K562 (cell line): ENCODE measurements around the gene COPS4. TPM values are rescaled to one million over a fixed set of nuclear protein-coding genes. Genes with fewer than 3 reads are reported as not detected.

Source experiments
- NBN ChIP-seq: fragments of 450-650 bp; IDR thresholded peaks from 2 replicates; pipeline ENCODE4 v1.6.1; 2016; ENCODE audit warnings: low read depth, mild to moderate bottlenecking
- ZFPM2 ChIP-seq: fragments of 250-450 bp; sonication (Bioruptor Pico); IDR thresholded peaks from 2 replicates; pipeline ENCODE4 v1.5.1; 2022; ENCODE audit warnings: mild to moderate bottlenecking
- polyA plus RNA-seq, 8 experiments: library from polyadenylated mRNA; depleted of rRNA in 4 of 8; stranded (reverse) in 5 of 8; unstranded in 3 of 8; fragments of >200 nt; fragmentation: Nextera tagmentation in 2 of 8; fragmentation: Illumina TruSeq in 1 of 8; extraction: Ambion mirVana in 2 of 8; extraction: Trizol in 1 of 8; gene quantifications; 2 replicates each; pipeline versions ENCODE4 v1.2.1 to v1.2.3, GENCODE V29; 2011 to 2014; ENCODE audit warnings: inconsistent platforms in 1 of 8, missing spikeins in 1 of 8
- total RNA-seq, 7 experiments: library from RNA; depleted of rRNA in 6 of 7; stranded (reverse); fragments of >200 nt in 6 of 7; fragmentation: Illumina TruSeq in 2 of 7; extraction: Trizol in 2 of 7; gene quantifications; 2 replicates each; pipeline versions ENCODE4 v1.2.1 to v1.2.3, GENCODE V29; 2011 to 2021; ENCODE audit warnings: low replicate concordance in 1 of 7
- TF ChIP-seq, protein P1 (sequence below): fragments of 450-650 bp; IDR thresholded peaks from 2 replicates; pipeline ENCODE4 v1.6.1; 2016; ENCODE audit warnings: mild to moderate bottlenecking
- TF ChIP-seq, protein P2 (sequence below): fragments of 450-650 bp; IDR thresholded peaks from 2 replicates; pipeline ENCODE4 v1.7.1; 2018; ENCODE audit warnings: mild to moderate bottlenecking, low read depth; ENCODE audit not compliant: partially characterized antibody
- TF ChIP-seq, protein P3 (sequence below), 2 experiments: fragments of 450-650 bp in 1 of 2; sonication (generic) in 1 of 2; formaldehyde crosslinking in 1 of 2; IDR thresholded peaks in 1 of 2; conservative IDR thresholded peaks in 1 of 2; 2 replicates each; pipeline versions ENCODE4 v1.6.1 to v1.8.1; 2016 to 2023; ENCODE audit warnings: mild to moderate bottlenecking in 2 of 2, moderate library complexity in 2 of 2, inconsistent platforms in 1 of 2, missing genetic modification reagents in 1 of 2

COPS4 gene
- total and polyA plus RNA-seq, 9 of the 15 experiments (the other 6 are each of a cell fraction or from before 2014, with no cell fraction given): 44.7 to 180 (median 70.9) TPM

DNA sequence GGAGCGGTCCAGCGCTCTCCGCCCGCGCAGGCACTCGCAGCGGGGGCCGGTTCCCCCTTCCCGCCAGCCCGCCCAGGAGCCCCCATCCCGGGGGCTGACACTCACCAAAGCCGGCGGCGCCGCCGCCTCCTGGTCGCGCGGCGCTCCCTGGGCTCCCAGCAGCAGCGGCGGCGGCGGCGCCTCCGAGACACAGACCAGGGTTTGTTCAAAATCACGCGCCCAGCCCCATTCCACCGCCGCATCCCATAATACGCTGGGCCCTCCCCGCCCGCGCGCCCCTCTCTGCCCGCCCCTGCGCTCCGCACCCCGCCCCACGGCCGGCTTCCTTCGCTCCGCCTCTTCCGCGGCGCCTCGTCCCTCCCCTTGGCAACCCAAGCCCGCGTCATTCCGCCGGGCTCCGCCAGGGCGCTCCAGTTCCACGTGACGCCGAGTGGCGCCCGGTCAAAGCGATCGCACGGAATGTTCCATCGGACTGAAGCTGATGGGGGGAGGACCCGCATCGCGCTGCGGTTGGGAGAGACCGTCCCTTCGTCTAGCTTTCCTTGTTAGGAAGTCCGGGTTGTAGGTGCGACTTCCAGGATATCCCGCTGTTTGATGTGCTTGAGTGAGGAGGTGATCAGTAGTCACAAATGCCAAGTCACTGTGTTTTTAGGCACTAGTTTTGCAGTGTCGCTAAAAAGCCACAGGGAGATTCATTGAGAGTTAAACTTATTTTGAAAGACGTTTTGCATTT lies 22.1 kb upstream of the COPS4 start (continued):
- TF ChIP-seq, protein P1, sequence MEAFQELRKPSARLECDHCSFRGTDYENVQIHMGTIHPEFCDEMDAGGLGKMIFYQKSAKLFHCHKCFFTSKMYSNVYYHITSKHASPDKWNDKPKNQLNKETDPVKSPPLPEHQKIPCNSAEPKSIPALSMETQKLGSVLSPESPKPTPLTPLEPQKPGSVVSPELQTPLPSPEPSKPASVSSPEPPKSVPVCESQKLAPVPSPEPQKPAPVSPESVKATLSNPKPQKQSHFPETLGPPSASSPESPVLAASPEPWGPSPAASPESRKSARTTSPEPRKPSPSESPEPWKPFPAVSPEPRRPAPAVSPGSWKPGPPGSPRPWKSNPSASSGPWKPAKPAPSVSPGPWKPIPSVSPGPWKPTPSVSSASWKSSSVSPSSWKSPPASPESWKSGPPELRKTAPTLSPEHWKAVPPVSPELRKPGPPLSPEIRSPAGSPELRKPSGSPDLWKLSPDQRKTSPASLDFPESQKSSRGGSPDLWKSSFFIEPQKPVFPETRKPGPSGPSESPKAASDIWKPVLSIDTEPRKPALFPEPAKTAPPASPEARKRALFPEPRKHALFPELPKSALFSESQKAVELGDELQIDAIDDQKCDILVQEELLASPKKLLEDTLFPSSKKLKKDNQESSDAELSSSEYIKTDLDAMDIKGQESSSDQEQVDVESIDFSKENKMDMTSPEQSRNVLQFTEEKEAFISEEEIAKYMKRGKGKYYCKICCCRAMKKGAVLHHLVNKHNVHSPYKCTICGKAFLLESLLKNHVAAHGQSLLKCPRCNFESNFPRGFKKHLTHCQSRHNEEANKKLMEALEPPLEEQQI: peak; percentile 76; the same call in 1 of the 2 replicates
- TF ChIP-seq, protein P2, sequence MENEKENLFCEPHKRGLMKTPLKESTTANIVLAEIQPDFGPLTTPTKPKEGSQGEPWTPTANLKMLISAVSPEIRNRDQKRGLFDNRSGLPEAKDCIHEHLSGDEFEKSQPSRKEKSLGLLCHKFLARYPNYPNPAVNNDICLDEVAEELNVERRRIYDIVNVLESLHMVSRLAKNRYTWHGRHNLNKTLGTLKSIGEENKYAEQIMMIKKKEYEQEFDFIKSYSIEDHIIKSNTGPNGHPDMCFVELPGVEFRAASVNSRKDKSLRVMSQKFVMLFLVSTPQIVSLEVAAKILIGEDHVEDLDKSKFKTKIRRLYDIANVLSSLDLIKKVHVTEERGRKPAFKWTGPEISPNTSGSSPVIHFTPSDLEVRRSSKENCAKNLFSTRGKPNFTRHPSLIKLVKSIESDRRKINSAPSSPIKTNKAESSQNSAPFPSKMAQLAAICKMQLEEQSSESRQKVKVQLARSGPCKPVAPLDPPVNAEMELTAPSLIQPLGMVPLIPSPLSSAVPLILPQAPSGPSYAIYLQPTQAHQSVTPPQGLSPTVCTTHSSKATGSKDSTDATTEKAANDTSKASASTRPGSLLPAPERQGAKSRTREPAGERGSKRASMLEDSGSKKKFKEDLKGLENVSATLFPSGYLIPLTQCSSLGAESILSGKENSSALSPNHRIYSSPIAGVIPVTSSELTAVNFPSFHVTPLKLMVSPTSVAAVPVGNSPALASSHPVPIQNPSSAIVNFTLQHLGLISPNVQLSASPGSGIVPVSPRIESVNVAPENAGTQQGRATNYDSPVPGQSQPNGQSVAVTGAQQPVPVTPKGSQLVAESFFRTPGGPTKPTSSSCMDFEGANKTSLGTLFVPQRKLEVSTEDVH: peak; percentile 80
- TF ChIP-seq ZFPM2 (no peak), NBN (peak; percentile 97)
- TF ChIP-seq, protein P3, sequence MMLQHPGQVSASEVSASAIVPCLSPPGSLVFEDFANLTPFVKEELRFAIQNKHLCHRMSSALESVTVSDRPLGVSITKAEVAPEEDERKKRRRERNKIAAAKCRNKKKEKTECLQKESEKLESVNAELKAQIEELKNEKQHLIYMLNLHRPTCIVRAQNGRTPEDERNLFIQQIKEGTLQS (IDR thresholded peaks at IDR 0.05): no peak; the same call in 1 of the 2 replicates
- TF ChIP-seq, protein P3 (CRISPR knock-in tag; conservative IDR thresholded peaks at IDR 0.05): no peak
- TF ChIP-seq, all 486 proteins: peak for 168
